Measurements from ENCODE around the gene ATP2C2.

DNA sequence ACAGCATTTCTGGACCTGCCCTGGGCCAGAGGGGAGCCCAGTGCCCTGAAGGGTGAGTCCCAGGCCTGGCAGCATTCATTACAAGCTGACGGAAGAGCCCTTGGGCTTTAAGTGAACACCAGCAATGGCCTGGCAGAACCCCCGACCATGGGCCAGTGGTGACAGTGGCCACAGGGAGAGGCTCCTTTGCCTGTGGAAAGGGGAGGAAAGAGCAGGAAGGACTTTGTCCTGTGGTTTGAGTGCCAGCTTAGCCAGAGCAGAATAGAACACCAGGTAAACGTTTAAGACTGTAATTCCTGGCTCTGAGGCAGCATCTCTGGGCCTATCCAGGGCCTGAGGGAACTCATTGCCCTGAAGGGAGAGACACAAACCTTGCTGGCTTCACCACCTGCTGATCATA, 34.3 kb upstream of the ATP2C2 start:
- TF ChIP-seq CTCF (IDR thresholded peaks at IDR 0.05) (no peak), EP300 (IDR thresholded peaks at IDR 0.05) (no peak), POLR2A (IDR thresholded peaks at IDR 0.05) (no peak), POLR2AphosphoS5 (IDR thresholded peaks at IDR 0.05) (no peak)
